Mesodermal cell (in vitro differentiated cells): ENCODE data around the gene SLMAP. TPM values are rescaled to one million over a fixed set of nuclear protein-coding genes. Genes with fewer than 3 reads are reported as not detected.

Experiments
- H3K27ac ChIP-seq: 2 replicates; pipeline ENCODE4 v1.7.0; 2013; ENCODE audit warnings: mild to moderate bottlenecking, low read depth, low read length, moderate library complexity; ENCODE audit not compliant: severe bottlenecking
- H3K36me3 ChIP-seq: 2 replicates; pipeline ENCODE4 v1.7.1; 2013; ENCODE audit warnings: mild to moderate bottlenecking, low read length, moderate library complexity; ENCODE audit not compliant: control insufficient read depth, insufficient read depth
- H3K4me1 ChIP-seq: one replicate; pipeline ENCODE4 v1.7.1; 2013; ENCODE audit warnings: mild to moderate bottlenecking, low read length; ENCODE audit not compliant: insufficient read depth, control insufficient read depth, poor library complexity, severe bottlenecking
- H3K4me3 ChIP-seq: 2 replicates; pipeline ENCODE4 v1.7.0; 2013; ENCODE audit warnings: low read length, control low read depth, mild to moderate bottlenecking; ENCODE audit not compliant: insufficient read depth, poor library complexity, severe bottlenecking; ENCODE audit errors: extremely low read depth
- H3K9me3 ChIP-seq: 2 replicates; pipeline ENCODE4 v1.7.1; 2013; ENCODE audit warnings: mild to moderate bottlenecking, low read length, moderate library complexity; ENCODE audit not compliant: control insufficient read depth
- WGBS, 2 experiments: methylation state at CpG; one replicate each; pipeline ENCODE4 v1.1.5; 2013; ENCODE audit warnings: missing lambda C conversion rate in 2 of 2; ENCODE audit not compliant: insufficient coverage in 2 of 2; 5-methylcytosine and 5-hydroxymethylcytosine counted together
- polyA plus RNA-seq, 2 experiments: library from polyadenylated mRNA; stranded (reverse); fragments of 50-300 nt; gene quantifications; one replicate each; pipeline ENCODE4 v1.2.3, GENCODE V29; 2013

Gene SLMAP, protein sequence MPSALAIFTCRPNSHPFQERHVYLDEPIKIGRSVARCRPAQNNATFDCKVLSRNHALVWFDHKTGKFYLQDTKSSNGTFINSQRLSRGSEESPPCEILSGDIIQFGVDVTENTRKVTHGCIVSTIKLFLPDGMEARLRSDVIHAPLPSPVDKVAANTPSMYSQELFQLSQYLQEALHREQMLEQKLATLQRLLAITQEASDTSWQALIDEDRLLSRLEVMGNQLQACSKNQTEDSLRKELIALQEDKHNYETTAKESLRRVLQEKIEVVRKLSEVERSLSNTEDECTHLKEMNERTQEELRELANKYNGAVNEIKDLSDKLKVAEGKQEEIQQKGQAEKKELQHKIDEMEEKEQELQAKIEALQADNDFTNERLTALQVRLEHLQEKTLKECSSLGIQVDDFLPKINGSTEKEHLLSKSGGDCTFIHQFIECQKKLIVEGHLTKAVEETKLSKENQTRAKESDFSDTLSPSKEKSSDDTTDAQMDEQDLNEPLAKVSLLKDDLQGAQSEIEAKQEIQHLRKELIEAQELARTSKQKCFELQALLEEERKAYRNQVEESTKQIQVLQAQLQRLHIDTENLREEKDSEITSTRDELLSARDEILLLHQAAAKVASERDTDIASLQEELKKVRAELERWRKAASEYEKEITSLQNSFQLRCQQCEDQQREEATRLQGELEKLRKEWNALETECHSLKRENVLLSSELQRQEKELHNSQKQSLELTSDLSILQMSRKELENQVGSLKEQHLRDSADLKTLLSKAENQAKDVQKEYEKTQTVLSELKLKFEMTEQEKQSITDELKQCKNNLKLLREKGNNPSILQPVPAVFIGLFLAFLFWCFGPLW
- polyA plus RNA-seq (2013, experiment 1 of 2), result 33.3 TPM
- polyA plus RNA-seq (2013, experiment 2 of 2), result 30.5 TPM

DNA sequence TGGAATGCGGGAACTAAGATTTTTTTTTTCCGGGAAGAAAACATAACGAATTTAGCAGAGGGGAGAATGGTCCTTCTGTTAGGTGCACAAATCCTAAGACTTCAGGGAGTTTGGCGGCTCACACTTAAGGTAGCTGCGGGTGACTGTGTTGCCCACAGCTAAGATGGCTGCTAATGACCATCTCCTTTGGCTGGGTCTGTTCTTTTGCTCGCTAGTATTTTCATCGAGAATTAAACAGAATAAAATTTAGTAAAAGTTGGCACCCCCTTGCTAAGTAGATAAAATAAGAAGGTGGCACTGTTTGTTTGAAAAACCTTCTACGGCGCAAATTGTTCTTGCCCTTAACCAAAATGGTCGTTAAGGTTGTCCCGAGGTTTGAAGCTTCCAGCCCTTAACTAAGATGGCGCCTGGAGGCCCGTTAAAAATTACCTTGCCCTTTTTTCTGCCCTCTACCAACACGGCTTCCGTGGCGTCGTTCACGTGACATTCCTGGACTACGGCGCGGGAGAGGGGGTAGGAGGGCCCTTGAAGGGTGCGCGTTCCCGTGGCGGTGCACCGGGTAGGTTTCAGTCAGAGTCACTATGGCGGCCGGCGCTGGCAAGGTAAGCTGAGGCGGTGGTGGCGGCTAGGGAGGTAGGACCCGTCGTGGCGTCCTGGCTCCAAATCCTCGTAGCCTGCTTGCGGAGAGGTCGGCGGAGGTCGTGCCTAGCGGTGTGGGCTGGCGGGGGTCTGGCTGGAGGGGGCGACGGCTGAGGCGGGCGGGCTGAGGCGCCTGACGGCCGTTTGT is at the start of gene SLMAP:
Gene SLMAP (plus strand): TSS at position 569 of the 787 bp plus-strand sequence. CDS start 1,343 bp downstream, outside the sequence.
- H3K36me3 ChIP-seq, result peaks cover 25% of the 10 kb centered on the region
- H3K9me3 ChIP-seq, result no peaks in the 10 kb centered on the region
- 0% methylated on average over 30 to 39 of the region's 48 CpGs for WGBS, 2 experiments
- peak within 1 kb of the TSS; percentile 82 for H3K4me3 ChIP-seq
- peaks cover 14% of the 10 kb centered on the region for H3K4me1 ChIP-seq
- peak within 1 kb of the TSS; percentile 93 for H3K27ac ChIP-seq

DNA sequence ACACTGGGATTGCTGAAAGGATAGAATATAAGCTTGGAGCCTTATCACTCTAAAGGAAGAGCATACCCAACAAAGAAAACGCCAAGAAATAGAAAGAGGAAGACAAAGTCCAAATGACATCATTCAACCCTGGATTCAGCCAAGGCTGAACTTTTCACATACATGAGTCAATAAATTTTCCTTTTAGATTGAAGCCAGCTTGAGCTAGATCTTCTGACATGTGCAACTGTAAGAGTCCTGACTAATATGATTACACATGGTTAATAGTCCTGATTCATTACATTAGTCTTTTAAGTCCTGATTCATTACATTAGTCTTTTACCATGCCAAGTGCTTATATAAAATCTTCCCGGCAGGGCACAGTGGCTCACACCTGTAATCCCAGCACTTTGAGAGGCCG is 49.6 kb upstream of the SLMAP start:
- no peaks in the 10 kb centered on the region for H3K36me3 ChIP-seq
- H3K27ac ChIP-seq, result no peak overlapping the region
- 94% methylated on average over 2 of the region's 3 CpGs; no CpG with 5 or more reads in 1 of the 2 experiments for WGBS, 2 experiments
- no peaks in the 10 kb centered on the region for H3K4me1 ChIP-seq
- no peak overlapping the region for H3K4me3 ChIP-seq
- no peaks in the 10 kb centered on the region for H3K9me3 ChIP-seq

DNA sequence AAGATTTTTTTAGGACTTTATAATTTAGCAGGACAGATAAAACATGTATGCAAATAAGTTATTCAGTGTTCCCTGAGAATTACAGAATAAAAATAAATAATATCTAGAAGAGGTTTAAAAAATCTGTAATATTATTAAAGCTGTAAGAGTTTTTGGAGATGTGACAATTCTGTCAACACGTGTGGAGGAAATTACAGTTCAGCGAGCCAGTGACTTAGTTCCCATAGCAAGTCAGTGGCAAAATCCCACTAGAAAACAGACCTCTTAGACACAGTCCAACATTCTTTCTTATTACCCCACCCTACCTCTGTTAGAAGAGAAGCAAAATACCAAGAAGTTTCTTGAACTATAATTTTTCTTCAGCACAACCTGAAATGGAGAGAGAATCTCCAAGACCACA is 47.1 kb upstream of the SLMAP start:
- Histone ChIP-seq H3K36me3 (no peaks in the 10 kb centered on the region), H3K27ac (no peak overlapping the region), H3K9me3 (no peaks in the 10 kb centered on the region), H3K4me1 (no peaks in the 10 kb centered on the region), H3K4me3 (no peak overlapping the region)
- WGBS, 2 experiments, result 90 to 100% methylated on average over 1 to 2 of the region's 2 CpGs

DNA sequence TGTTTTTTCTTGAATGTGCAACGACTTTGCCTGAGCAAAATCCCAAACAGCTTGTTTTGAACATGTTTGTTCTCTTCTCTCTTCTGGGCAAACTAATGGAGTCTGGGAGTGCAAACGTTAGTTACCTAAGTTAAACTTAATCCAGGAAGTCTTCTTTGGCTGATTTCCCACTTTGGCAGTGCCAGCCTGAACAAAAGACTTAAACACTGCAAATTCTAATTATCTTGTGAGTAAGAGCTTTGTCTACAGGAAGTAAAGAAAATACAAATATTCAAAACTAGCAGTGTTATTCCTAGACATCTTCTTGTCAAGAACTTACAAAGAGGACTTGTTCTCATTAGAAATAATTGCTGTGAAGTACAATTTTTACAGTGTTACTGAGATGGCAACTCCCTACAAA is 46.5 kb upstream of the SLMAP start:
- 73 to 88% methylated on average over 1 of the region's 2 CpGs for WGBS, 2 experiments

DNA sequence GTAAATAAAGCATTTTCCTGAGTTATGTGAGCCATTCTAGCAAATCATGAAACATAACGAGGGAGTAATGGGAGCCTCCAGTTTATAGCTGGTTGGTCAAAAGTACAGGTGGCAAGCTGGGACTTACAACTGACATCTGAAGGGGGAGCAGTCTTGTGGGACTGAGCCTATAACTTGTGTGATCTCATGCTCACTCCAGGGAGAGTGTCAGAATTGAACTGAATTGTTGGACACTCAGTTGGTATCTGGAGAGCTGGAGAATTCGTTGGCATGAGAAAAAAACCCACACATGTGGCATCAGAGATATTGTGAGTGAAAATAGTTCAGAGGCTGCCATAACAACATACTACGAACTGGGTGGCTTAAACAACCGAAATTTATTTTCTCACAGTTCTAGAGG is 40.4 kb upstream of the SLMAP start:
- WGBS, 2 experiments, result 86 to 95% methylated on average over 2 to 3 of the region's 4 CpGs
- Histone ChIP-seq H3K4me1 (no peaks in the 10 kb centered on the region), H3K36me3 (no peaks in the 10 kb centered on the region), H3K9me3 (no peaks in the 10 kb centered on the region), H3K27ac (no peak overlapping the region), H3K4me3 (no peak overlapping the region)

More for the DNA sequence above, 46.5 kb upstream of the SLMAP start:
- Histone ChIP-seq H3K27ac (no peak overlapping the region), H3K4me1 (no peaks in the 10 kb centered on the region), H3K9me3 (no peaks in the 10 kb centered on the region), H3K4me3 (no peak overlapping the region), H3K36me3 (no peaks in the 10 kb centered on the region)

DNA sequence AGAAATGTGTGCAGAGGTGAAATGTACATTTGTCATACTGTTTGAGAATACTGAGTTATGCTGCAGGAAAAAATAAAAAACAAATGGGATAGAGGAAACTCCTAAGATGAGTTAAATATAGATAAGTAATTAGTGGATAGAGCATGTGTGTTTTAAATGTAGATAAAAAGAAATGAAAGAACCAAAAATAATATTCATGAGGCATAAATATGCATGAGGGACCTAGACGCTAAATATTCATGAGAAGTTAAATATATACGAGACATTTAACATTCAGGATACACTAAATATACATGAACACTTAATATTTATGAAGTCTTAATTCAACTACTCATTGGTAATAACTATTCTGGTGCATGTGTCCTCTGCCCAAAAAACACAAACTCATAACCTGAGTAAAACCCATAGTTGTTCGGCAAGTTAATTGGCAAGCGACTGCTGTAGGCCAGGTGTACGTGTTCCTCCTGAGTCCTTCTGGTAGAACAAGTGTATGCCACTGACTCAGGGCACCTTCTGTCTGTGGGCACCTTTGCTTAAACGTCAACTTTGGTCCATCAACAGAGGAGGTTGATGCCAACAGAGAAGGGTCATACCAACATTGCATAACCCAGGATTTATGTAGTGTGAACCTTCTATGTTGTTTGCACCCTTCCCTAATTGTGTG is 38.8 kb upstream of the SLMAP start:
- 89 to 100% methylated on average over 4 of the region's 6 CpGs for WGBS, 2 experiments
- Histone ChIP-seq H3K4me3 (no peak overlapping the region), H3K9me3 (no peaks in the 10 kb centered on the region), H3K4me1 (no peaks in the 10 kb centered on the region), H3K36me3 (no peaks in the 10 kb centered on the region), H3K27ac (no peak overlapping the region)

DNA sequence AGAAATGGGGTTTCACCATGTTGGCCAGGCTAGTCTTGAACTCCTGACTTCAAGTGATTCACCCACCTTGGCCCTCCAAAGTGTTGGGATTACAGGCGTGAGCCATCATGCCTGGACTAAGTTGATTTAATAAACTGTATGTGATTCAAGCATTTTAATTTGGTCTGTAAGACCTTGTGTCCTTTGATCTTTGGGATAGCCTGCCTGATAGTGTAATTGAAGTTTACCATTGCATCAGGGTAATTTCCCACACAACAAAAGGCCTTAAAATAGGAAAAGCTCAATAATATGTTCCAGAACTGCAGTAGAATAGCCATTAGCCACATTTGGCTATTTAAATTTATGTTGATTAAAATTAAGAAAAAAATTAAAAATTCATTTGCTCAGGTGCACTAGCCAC is 38.0 kb upstream of the SLMAP start:
- H3K9me3 ChIP-seq, result no peaks in the 10 kb centered on the region
- no peaks in the 10 kb centered on the region for H3K36me3 ChIP-seq
- no peak overlapping the region for H3K4me3 ChIP-seq
- no CpG with 5 or more reads among the region's 1 CpG for WGBS, 2 experiments
- no peak overlapping the region for H3K27ac ChIP-seq
- H3K4me1 ChIP-seq, result no peaks in the 10 kb centered on the region

DNA sequence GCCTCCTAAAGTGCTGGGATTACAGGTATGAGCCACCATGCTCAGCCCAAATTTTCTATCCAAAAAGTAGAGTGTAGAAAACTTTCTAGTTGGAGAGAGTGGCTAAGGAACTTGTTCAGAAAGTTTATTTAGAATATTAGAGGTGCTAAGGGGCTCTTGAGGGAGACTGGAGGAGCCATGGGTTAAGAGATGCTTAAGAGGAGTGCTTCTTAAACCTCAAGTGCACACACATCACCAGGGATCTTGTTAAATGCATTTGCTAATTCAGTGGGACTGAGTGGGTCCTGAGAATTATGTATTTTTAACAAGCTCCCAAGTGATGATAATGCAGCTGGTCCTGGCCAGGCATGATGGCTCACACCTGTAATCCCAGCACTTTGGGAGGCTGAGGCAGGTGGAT is 29.7 kb upstream of the SLMAP start:
- no peaks in the 10 kb centered on the region for H3K9me3 ChIP-seq
- no peaks in the 10 kb centered on the region for H3K36me3 ChIP-seq
- no peaks in the 10 kb centered on the region for H3K4me1 ChIP-seq
- no peak overlapping the region for H3K4me3 ChIP-seq
- no peak overlapping the region for H3K27ac ChIP-seq

DNA sequence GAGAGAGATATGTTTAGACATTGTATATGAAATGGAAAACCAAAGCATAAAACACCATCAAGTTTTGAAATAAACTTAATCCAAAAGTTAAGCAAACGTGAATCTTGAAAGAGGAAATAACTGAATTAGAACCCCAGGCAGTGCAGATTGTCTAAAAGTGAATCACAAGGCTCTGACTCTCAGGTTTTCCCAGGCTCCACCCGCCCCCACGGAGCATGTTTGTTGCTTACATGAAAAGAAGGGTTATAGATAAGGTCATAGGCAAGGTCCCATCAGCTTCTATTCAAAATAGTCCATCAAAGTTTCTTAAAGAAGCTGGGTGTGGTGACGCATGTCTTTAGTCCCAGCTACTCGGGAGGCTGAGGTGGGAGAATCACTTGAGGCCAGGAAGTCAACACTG is 29.0 kb upstream of the SLMAP start:
- H3K27ac ChIP-seq, result no peak overlapping the region
- 90 to 93% methylated on average over 3 of the region's 5 CpGs for WGBS, 2 experiments
- H3K4me3 ChIP-seq, result no peak overlapping the region
- H3K9me3 ChIP-seq, result no peaks in the 10 kb centered on the region
- H3K36me3 ChIP-seq, result no peaks in the 10 kb centered on the region
- H3K4me1 ChIP-seq, result no peaks in the 10 kb centered on the region
